SU-DHL-6 (cell line): ENCODE data around the gene ZNF14.

ENCODE experiments used
- CTCF ChIP-seq: fragments of 200-600 bp; sonication (generic); IDR thresholded peaks from one replicate; pipeline ENCODE4 v1.5.1; 2017; ENCODE audit warnings: antibody characterized with exemption, mild to moderate bottlenecking, low read length, moderate library complexity; ENCODE audit not compliant: insufficient read depth, poor library complexity, severe bottlenecking
- EZH2phosphoT487 ChIP-seq: fragments of 200-600 bp; sonication (generic), shearing (Covaris generic); conservative IDR thresholded peaks from 2 replicates; pipeline ENCODE4 v1.6.1; 2018; ENCODE audit warnings: mild to moderate bottlenecking, antibody characterized with exemption, low read length, moderate library complexity, mixed read lengths

GRCh38 chr19:19774354-19775033 is 41.6 kb upstream of the ZNF14 start:
- TF ChIP-seq CTCF (no peak), EZH2phosphoT487 (no peak)
